ENCODE results near the gene CACNA1C.

GRCh38 chr12:2019126-2019525 is 33.7 kb upstream of the CACNA1C start:
- TF ChIP-seq, protein P1, sequence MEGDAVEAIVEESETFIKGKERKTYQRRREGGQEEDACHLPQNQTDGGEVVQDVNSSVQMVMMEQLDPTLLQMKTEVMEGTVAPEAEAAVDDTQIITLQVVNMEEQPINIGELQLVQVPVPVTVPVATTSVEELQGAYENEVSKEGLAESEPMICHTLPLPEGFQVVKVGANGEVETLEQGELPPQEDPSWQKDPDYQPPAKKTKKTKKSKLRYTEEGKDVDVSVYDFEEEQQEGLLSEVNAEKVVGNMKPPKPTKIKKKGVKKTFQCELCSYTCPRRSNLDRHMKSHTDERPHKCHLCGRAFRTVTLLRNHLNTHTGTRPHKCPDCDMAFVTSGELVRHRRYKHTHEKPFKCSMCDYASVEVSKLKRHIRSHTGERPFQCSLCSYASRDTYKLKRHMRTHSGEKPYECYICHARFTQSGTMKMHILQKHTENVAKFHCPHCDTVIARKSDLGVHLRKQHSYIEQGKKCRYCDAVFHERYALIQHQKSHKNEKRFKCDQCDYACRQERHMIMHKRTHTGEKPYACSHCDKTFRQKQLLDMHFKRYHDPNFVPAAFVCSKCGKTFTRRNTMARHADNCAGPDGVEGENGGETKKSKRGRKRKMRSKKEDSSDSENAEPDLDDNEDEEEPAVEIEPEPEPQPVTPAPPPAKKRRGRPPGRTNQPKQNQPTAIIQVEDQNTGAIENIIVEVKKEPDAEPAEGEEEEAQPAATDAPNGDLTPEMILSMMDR (conservative IDR thresholded peaks at IDR 0.05), result no peak
- TF ChIP-seq ZFX (IDR thresholded peaks at IDR 0.05), result no peak

Measured in C4-2B (cell line).